PC-3 (cell line): Measurements from ENCODE around the gene WFDC1. TPM values are rescaled to one million over a fixed set of nuclear protein-coding genes. Genes with fewer than 3 reads are reported as not detected.
A peak's percentile ranks its signal among the peaks of the same experiment; 100 is the strongest.

Experiments used
- ATAC-seq: fragments of 200-7000 bp; cut with Tn5 transposase; 2 replicates; pipeline ENCODE4 v1.9.1; 2020; ENCODE audit warnings: mild to moderate bottlenecking, moderate library complexity
- BruUV-seq: library from RNA; stranded (reverse); fragments of 400-500 nt; replicated peaks from 2 replicates; lab custom pipeline; 2021; lab: Mats Ljungman, UMichigan
- CTCF ChIA-PET: fragments of 300-600 bp; sonication (Branson Sonifier 250); formaldehyde crosslinking; loops from one replicate; lab custom pipeline; 2022; ENCODE audit warnings: antibody characterized with exemption; lab: Charles Lee
- POLR2A ChIA-PET: fragments of 300-600 bp; sonication (Branson Sonifier 250); formaldehyde crosslinking; loops from one replicate; lab custom pipeline; 2022; ENCODE audit warnings: antibody characterized with exemption; ENCODE audit not compliant: unreplicated experiment; lab: Charles Lee
- DNase-seq: peaks from one replicate; pipeline ENCODE4 v3.0.0-alpha.2; 2015
- H2AFZ ChIP-seq: fragments of 300-600 bp; sonication (generic); 2 replicates; pipeline ENCODE4 v1.6.0; 2016; ENCODE audit warnings: antibody characterized with exemption, low read length
- H3F3A ChIP-seq: fragments of 300-600 bp; sonication (generic); one replicate; pipeline ENCODE4 v1.6.0; 2017; ENCODE audit warnings: antibody characterized with exemption, low read length, control low read depth, mild to moderate bottlenecking; ENCODE audit not compliant: unreplicated experiment
- H3K27ac ChIP-seq: fragments of 300-600 bp; sonication (generic); 2 replicates; pipeline ENCODE4 v1.5.1; 2016; ENCODE audit warnings: mild to moderate bottlenecking, low read length
- H3K27me3 ChIP-seq: fragments of 300-600 bp; sonication (generic); 2 replicates; pipeline ENCODE4 v1.6.1; 2016; ENCODE audit warnings: low read length, mixed read lengths
- H3K36me3 ChIP-seq: fragments of 300-600 bp; sonication (generic); 2 replicates; pipeline ENCODE4 v1.6.1; 2016; ENCODE audit warnings: low read depth, mixed run types, low read length, mixed read lengths
- H3K4me1 ChIP-seq: fragments of 300-600 bp; sonication (generic); 2 replicates; pipeline ENCODE4 v1.5.1; 2016; ENCODE audit warnings: low read length; ENCODE audit not compliant: insufficient read depth
- H3K4me2 ChIP-seq: fragments of 300-600 bp; sonication (generic); 2 replicates; pipeline ENCODE4 v1.6.0; 2016; ENCODE audit warnings: low read length
- H3K4me3 ChIP-seq: fragments of 300-600 bp; sonication (generic); 2 replicates; pipeline ENCODE4 v1.5.1; 2016; ENCODE audit warnings: mild to moderate bottlenecking, low read length, mixed read lengths
- H3K79me2 ChIP-seq: fragments of 300-600 bp; sonication (generic); 2 replicates; pipeline ENCODE4 v1.6.1; 2017; ENCODE audit warnings: low read length, mixed read lengths
- H3K9ac ChIP-seq: fragments of 300-600 bp; sonication (generic); 2 replicates; pipeline ENCODE4 v1.6.0; 2016; ENCODE audit warnings: mild to moderate bottlenecking, low read length
- H3K9me2 ChIP-seq: fragments of 300-600 bp; sonication (generic); replicated peaks from 2 replicates; pipeline ENCODE4 v1.6.1; 2016; ENCODE audit warnings: mixed run types, low read length, mixed read lengths
- H3K9me3 ChIP-seq: fragments of 300-600 bp; sonication (generic); 2 replicates; pipeline ENCODE4 v1.6.1; 2016; ENCODE audit warnings: low read length, mixed read lengths
- H4K20me1 ChIP-seq: fragments of 300-600 bp; sonication (generic); 2 replicates; pipeline ENCODE4 v1.6.1; 2016; ENCODE audit warnings: low read length, mixed read lengths
- EZH2 ChIP-seq: fragments of 300-600 bp; sonication (generic); IDR thresholded peaks from one replicate; pipeline ENCODE4 v1.6.1; 2017; ENCODE audit warnings: antibody characterized with exemption, mild to moderate bottlenecking, low read length; ENCODE audit not compliant: unreplicated experiment
- EZH2phosphoT487 ChIP-seq: fragments of 300-600 bp; sonication (generic); IDR thresholded peaks from 2 replicates; pipeline ENCODE4 v1.6.1; 2018; ENCODE audit warnings: mild to moderate bottlenecking, antibody characterized with exemption, low read length, borderline replicate concordance
- intact Hi-C: fragments of 100-400 bp; cut with micrococcal nuclease; formaldehyde crosslinking; loops from 2 replicates; pipeline ENCODE4 v1.9.0; 2023
- total RNA-seq: library from RNA; depleted of rRNA; stranded (reverse); fragments of >200 nt; gene quantifications from 2 replicates; pipeline ENCODE4 v1.2.3, GENCODE V29; 2014
- TF ChIP-seq, protein P1 (sequence below): fragments of 300-600 bp; sonication (generic); conservative IDR thresholded peaks from 2 replicates; pipeline ENCODE4 v1.5.1; 2017; ENCODE audit warnings: antibody characterized with exemption, low read depth, mild to moderate bottlenecking, low read length

The WFDC1 gene
- total RNA-seq, 1 experiment from 2014 or later = 0.15 TPM

DNA sequence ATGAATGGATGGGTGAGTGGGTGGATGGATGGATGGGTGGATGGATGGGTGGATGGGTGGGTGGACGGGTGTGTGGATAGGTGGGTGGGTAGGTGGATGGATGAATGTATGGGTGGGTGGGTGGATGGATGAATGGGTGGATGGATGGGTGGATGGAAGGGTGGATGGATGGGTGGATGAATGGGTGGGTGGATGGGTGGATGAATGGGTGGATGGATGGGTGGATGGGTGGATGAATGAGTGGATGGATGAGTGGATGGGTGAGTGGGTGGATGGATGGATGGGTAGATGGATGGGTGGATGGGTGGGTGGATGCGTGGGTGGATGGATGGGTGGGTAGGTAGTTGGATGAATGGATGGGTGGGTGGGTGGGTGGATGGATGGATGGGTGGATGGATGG, 60.5 kb downstream of the WFDC1 start:
- no peaks in the 10 kb centered on the region for H4K20me1 ChIP-seq
- H3K4me2 ChIP-seq = no peak overlapping the region
- no peak overlapping the region for H3K27ac ChIP-seq
- no peaks in the 10 kb centered on the region for H3K36me3 ChIP-seq
- DNase-seq (no peak), ATAC-seq (no peak)
- H3K4me1 ChIP-seq = peaks cover 35% of the 10 kb centered on the region
- TF ChIP-seq EZH2 (no peak), EZH2phosphoT487 (no peak)
- TF ChIP-seq, protein P1, sequence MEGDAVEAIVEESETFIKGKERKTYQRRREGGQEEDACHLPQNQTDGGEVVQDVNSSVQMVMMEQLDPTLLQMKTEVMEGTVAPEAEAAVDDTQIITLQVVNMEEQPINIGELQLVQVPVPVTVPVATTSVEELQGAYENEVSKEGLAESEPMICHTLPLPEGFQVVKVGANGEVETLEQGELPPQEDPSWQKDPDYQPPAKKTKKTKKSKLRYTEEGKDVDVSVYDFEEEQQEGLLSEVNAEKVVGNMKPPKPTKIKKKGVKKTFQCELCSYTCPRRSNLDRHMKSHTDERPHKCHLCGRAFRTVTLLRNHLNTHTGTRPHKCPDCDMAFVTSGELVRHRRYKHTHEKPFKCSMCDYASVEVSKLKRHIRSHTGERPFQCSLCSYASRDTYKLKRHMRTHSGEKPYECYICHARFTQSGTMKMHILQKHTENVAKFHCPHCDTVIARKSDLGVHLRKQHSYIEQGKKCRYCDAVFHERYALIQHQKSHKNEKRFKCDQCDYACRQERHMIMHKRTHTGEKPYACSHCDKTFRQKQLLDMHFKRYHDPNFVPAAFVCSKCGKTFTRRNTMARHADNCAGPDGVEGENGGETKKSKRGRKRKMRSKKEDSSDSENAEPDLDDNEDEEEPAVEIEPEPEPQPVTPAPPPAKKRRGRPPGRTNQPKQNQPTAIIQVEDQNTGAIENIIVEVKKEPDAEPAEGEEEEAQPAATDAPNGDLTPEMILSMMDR = no peak
- BruUV-seq = no TSS peak
- ChIA-PET POLR2A (no interaction called here), CTCF (no interaction called here)
- no peaks in the 10 kb centered on the region for H3K9me2 ChIP-seq
- no peak overlapping the region for H3K4me3 ChIP-seq
- intact Hi-C loops = no loop called here
- H3F3A ChIP-seq = no peaks in the 10 kb centered on the region
- no peaks in the 10 kb centered on the region for H3K27me3 ChIP-seq
- H3K9ac ChIP-seq = no peak overlapping the region
- H2AFZ ChIP-seq = no peak overlapping the region
- H3K79me2 ChIP-seq = no peaks in the 10 kb centered on the region
- H3K9me3 ChIP-seq = no peaks in the 10 kb centered on the region

DNA sequence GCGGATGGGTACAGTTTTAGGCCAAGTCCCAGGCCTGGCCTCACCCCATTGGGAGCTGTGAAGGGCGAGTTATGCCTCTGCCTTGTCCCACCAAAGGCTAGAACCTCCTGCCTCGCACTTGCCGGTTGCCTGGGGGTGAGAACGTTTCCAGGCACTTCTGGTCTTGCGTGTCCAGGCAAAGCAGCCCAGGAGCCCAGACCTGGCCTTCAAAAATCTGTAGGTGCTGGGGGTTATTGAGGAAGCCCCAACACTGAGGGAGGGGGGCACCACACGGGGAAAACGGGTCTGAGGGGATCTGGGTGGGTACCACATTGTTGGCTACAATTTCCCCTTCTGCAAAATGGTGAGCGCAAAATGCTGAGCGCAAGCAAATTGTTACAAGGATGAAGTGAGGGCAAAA, 61.5 kb downstream of the WFDC1 start:
- peak overlapping the region; percentile 85 for H3K4me2 ChIP-seq
- no TSS peak for BruUV-seq
- CTCF ChIA-PET = no interaction called here

DNA sequence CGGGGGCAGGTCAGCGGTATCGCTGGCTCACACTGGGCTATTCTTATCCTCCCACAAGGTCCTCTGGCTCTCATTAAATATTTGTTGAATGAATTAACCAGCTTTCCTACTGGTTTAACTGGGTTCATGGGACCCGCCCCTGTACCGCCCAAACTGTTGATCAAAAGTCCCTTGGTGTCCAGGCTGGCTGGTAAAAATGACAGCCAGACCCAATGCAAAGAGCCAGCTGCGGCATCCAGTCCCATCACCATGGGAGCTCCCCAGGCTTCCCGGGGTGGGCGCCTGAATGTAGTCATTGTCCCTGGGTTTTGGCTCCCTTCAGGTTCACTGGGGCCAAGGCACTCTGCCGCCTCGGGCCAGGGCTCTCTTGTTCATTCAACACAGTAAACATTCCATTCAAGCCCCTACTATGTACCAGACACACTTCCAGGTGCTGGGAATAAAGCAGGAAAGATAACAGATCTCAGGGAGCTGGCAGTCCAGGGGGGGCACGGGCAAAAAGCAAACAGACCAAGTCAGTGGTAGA, 62.0 kb downstream of the WFDC1 start:
- H3K4me2 ChIP-seq = peak overlapping the region; percentile 85
- no peaks in the 10 kb centered on the region for H3K79me2 ChIP-seq
- DNase-seq (peak; percentile 80), ATAC-seq (peak; percentile 81)
- H3K36me3 ChIP-seq = no peaks in the 10 kb centered on the region
- no peaks in the 10 kb centered on the region for H3F3A ChIP-seq
- CTCF ChIA-PET = no interaction called here
- H3K4me3 ChIP-seq = peak overlapping the region; percentile 59
- POLR2A ChIA-PET = interaction anchor here (0.6 kb wide), 1 partner anchor 42 kb away, joined by 3 read pairs; no protein-coding TSS in a partner anchor
- H3K9ac ChIP-seq = peak overlapping the region; percentile 72
- intact Hi-C loops = no loop called here
- peaks cover 50% of the 10 kb centered on the region for H3K4me1 ChIP-seq
- no peaks in the 10 kb centered on the region for H3K9me2 ChIP-seq
- H3K27me3 ChIP-seq = no peaks in the 10 kb centered on the region
- H2AFZ ChIP-seq = peak overlapping the region; percentile 19; the same call in 1 of the 2 replicates
- H3K9me3 ChIP-seq = no peaks in the 10 kb centered on the region
- TF ChIP-seq, protein P1 = no peak
- TF ChIP-seq EZH2phosphoT487 (no peak), EZH2 (no peak)
- H4K20me1 ChIP-seq = no peaks in the 10 kb centered on the region
- peak overlapping the region; percentile 97 for H3K27ac ChIP-seq
- no TSS peak for BruUV-seq

More for the DNA sequence above, 61.5 kb downstream of the WFDC1 start:
- TF ChIP-seq EZH2 = no peak
- H3K9me2 ChIP-seq = no peaks in the 10 kb centered on the region
- H3K79me2 ChIP-seq = no peaks in the 10 kb centered on the region
- DNase-seq (no peak), ATAC-seq (no peak)
- no peak overlapping the region; the same call in 1 of the 2 replicates for H3K9ac ChIP-seq
- H3K4me3 ChIP-seq = peak overlapping the region; percentile 30; the same call in 1 of the 2 replicates
- POLR2A ChIA-PET = no interaction called here
- intact Hi-C loops = no loop called here
- no peaks in the 10 kb centered on the region for H3K9me3 ChIP-seq
- no peaks in the 10 kb centered on the region for H3F3A ChIP-seq
- no peaks in the 10 kb centered on the region for H3K27me3 ChIP-seq
- H3K27ac ChIP-seq = peak overlapping the region; percentile 97
- H3K4me1 ChIP-seq = peaks cover 45% of the 10 kb centered on the region
- H2AFZ ChIP-seq = no peak overlapping the region
- H3K36me3 ChIP-seq = no peaks in the 10 kb centered on the region
- H4K20me1 ChIP-seq = no peaks in the 10 kb centered on the region
